HG03469 (cell line): ENCODE results near the gene CDC20B.
"Not testable (repeated sequence)": the region's sequence is repeated elsewhere in the genome, so short reads cannot be mapped to it uniquely, and the experiment has no call there.

ENCODE experiments used
- ATAC-seq: cut with Tn5 transposase; IDR thresholded peaks from one replicate; pipeline ENCODE4 v1.9.1; 2021; ENCODE audit warnings: mild to moderate bottlenecking, moderate library complexity, moderate number of reproducible peaks; ENCODE audit not compliant: unreplicated experiment

CDC20B gene

GRCh38 chr5:55104946-55105701 lies 67.9 kb downstream of the CDC20B start:
- ATAC-seq = no peak

- no peak for ATAC-seq
These were observed 68.8 kb downstream of the CDC20B start for GRCh38 chr5:55104036-55104772.

GRCh38 chr5:55102348-55102747 lies 70.6 kb downstream of the CDC20B start, which contains the start of gene GZMA:
TSS of gene GZMA (plus strand) at chr5:55102646. CDS start at chr5:55102683, 37 bp downstream.
- ATAC-seq = no peak

GRCh38 chr5:55101556-55102276 lies 71.3 kb downstream of the CDC20B start:
- ATAC-seq = no peak

GRCh38 chr5:55101148-55101547 lies 71.8 kb downstream of the CDC20B start:
- not testable (repeated sequence) for ATAC-seq

- ATAC-seq = no peak
These were observed 76.1 kb downstream of the CDC20B start for GRCh38 chr5:55096861-55097260.

- no peak for ATAC-seq
These were observed 76.8 kb downstream of the CDC20B start for GRCh38 chr5:55096182-55096581.

GRCh38 chr5:55091011-55091410 lies 82.0 kb downstream of the CDC20B start:
- not testable (repeated sequence) for ATAC-seq

GRCh38 chr5:55089301-55089700 lies 83.7 kb downstream of the CDC20B start:
- ATAC-seq = not testable (repeated sequence)

GRCh38 chr5:55081541-55081940 lies 91.4 kb downstream of the CDC20B start:
- ATAC-seq = no peak

GRCh38 chr5:55073211-55073610 lies 99.8 kb downstream of the CDC20B start:
- ATAC-seq = no peak

- no peak for ATAC-seq
These were observed 100.3 kb downstream of the CDC20B start for GRCh38 chr5:55072666-55073065.

- no peak for ATAC-seq
These were observed 101.6 kb downstream of the CDC20B start for GRCh38 chr5:55071413-55071812.

- ATAC-seq = no peak
These were observed 102.0 kb downstream of the CDC20B start for GRCh38 chr5:55070968-55071367.

- ATAC-seq = no peak
These were observed 106.7 kb downstream of the CDC20B start for GRCh38 chr5:55066277-55066676.

- no peak for ATAC-seq
These were observed 108.5 kb downstream of the CDC20B start for GRCh38 chr5:55064523-55064922.

- no peak for ATAC-seq
These were observed 109.1 kb downstream of the CDC20B start for GRCh38 chr5:55063899-55064298.

GRCh38 chr5:55063220-55063863 lies 109.6 kb downstream of the CDC20B start:
- no peak for ATAC-seq
